Caco-2 (cell line): ENCODE measurements around the gene DNAJB14. TPM values are rescaled to one million over a fixed set of nuclear protein-coding genes. Genes with fewer than 3 reads are reported as not detected.

Experiments
- BruUV-seq: library from RNA; stranded (reverse); fragments of 400-500 nt; replicated peaks from 2 replicates; lab custom pipeline; 2021; lab: Mats Ljungman, UMichigan
- CTCF ChIA-PET: fragments of 300-600 bp; sonication (Branson Sonifier 250); formaldehyde crosslinking; loops from one replicate; lab custom pipeline; 2022; ENCODE audit warnings: antibody characterized with exemption; lab: Charles Lee
- POLR2A ChIA-PET: fragments of 300-600 bp; sonication (Branson Sonifier 250); formaldehyde crosslinking; loops from one replicate; lab custom pipeline; 2022; ENCODE audit warnings: antibody characterized with exemption; lab: Charles Lee
- DNase-seq, 2 experiments: peaks; one replicate each; pipeline versions ENCODE4 v3.0.0 to v3.0.0-alpha.2; 2020 to 2022
- H3K27me3 ChIP-seq: replicated peaks from 2 replicates; pipeline ENCODE4 v1.6.0; 2011; ENCODE audit warnings: low read length; ENCODE audit not compliant: control insufficient read depth, insufficient read depth
- H3K36me3 ChIP-seq: 2 replicates; pipeline ENCODE4 v1.5.1; 2011; ENCODE audit warnings: low read length; ENCODE audit not compliant: control insufficient read depth, insufficient read depth
- H3K4me1 ChIP-seq: fragments of 250-450 bp; sonication (Bioruptor Pico); 2 replicates; pipeline ENCODE4 v1.5.1; 2020; ENCODE audit warnings: mild to moderate bottlenecking
- H3K4me3 ChIP-seq: 2 replicates; pipeline ENCODE4 v1.5.1; 2011; ENCODE audit warnings: low read depth, mild to moderate bottlenecking, control low read depth, low read length
- H3K9me3 ChIP-seq: fragments of 250-450 bp; sonication (Bioruptor Pico); 2 replicates; pipeline ENCODE4 v1.5.1; 2020; ENCODE audit warnings: mild to moderate bottlenecking, moderate library complexity
- H3K27ac Mint-ChIP-seq: one replicate; pipeline ENCODE4 v1.8.0; 2022; ENCODE audit warnings: mixed read lengths; ENCODE audit not compliant: unreplicated experiment
- H3K27me3 Mint-ChIP-seq: one replicate; pipeline ENCODE4 v1.8.0; 2022; ENCODE audit warnings: mixed read lengths; ENCODE audit not compliant: insufficient read depth, unreplicated experiment
- H3K36me3 Mint-ChIP-seq: one replicate; pipeline ENCODE4 v1.8.0; 2022; ENCODE audit warnings: mild to moderate bottlenecking, mixed read lengths; ENCODE audit not compliant: insufficient read depth, unreplicated experiment
- H3K4me1 Mint-ChIP-seq: one replicate; pipeline ENCODE4 v1.8.0; 2022; ENCODE audit warnings: low read depth, mixed read lengths; ENCODE audit not compliant: unreplicated experiment
- H3K4me3 Mint-ChIP-seq: one replicate; pipeline ENCODE4 v1.8.0; 2022; ENCODE audit warnings: mild to moderate bottlenecking, moderate library complexity, mixed read lengths; ENCODE audit not compliant: unreplicated experiment
- H3K9me3 Mint-ChIP-seq: one replicate; pipeline ENCODE4 v1.8.0; 2022; ENCODE audit warnings: mixed read lengths; ENCODE audit not compliant: unreplicated experiment
- intact Hi-C: fragments of 100-400 bp; cut with micrococcal nuclease; formaldehyde crosslinking; loops from one replicate; pipeline ENCODE4 v1.10.0; 2022; ENCODE audit not compliant: unreplicated experiment
- total RNA-seq: library from RNA; stranded (reverse); gene quantifications from 2 replicates; pipeline ENCODE4 v1.2.3, GENCODE V29; 2022
- TF ChIP-seq, protein P1 (sequence below), 2 experiments: fragments of 200-600 bp in 1 of 2; IDR thresholded peaks; 1 replicate in 1 of 2; 2 replicates in 1 of 2; pipeline versions ENCODE4 v1.5.1 to v1.8.0; 2011 to 2022; ENCODE audit warnings: antibody characterized with exemption in 1 of 2, control low read depth in 1 of 2, inconsistent platforms in 1 of 2, low read depth in 1 of 2, low read length in 1 of 2, mild to moderate bottlenecking in 1 of 2, moderate library complexity in 1 of 2; ENCODE audit not compliant: insufficient read depth in 1 of 2, severe bottlenecking in 1 of 2, unreplicated experiment in 1 of 2

The DNAJB14 gene
- total RNA-seq, 1 experiment from 2014 or later: 37.3 TPM

DNA sequence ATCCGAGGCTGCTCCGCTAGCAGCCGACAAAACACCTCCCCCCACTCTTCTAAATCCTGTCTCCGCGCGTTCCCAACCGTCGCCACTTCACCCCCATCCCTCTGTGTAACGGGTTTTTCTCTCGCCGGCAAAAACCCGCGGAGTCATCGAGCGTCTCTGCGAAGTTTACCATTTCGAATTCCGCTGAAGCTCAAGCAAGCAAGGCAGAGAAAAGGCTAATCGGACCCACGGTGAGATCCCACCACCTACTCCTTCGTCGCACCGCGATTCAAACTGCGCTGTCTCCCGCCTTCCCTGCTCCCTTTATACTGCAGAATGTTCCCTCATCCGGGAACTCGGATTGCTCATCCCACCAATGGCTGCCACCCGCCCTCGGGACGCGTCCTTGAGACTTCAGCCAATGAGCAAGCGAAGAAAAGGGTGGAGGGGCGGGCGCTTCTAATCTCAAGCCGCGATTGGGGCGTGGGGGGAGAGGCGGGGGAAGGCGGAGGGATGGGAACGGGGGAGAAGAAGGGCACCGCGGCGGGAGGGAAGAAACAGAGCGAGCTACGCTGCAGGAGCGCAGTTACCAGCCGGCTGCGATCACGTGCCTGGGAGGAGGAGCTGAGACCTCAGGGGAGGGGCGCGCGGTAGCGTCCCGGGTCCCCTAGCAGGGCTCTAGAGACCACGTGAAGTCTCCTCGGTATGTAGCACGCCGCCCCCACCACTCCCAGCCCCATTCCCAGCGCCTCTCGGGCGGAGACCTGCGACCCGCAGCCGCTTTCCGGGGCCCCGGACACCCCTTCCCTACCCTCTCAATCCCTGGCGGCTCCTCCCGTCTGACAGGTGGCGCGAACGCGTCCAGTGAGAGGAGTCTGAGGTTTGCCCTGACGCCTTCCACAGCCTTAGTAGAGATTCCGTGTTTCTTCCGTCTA, 3.8 kb upstream of the DNAJB14 start, which contains the start of gene H2AZ1:
Gene H2AZ1 (minus strand): TSS at position 277 of the 914 bp plus-strand sequence. CDS start 105 bp downstream, at position 172.
- BruUV-seq: no TSS peak
- ChIA-PET POLR2A (interaction anchor here (0.5 to 1.4 kb wide), 6 partner anchors 38 to 222 kb away, joined by 3 to 7 read pairs (median 3); partner anchors contain the start of gene LAMTOR3), CTCF (interaction anchor here (1.2 kb wide), 1 partner anchor 56 kb away, joined by 3 read pairs; the partner anchor contains the start of gene LAMTOR3)
- H3K4me3 Mint-ChIP-seq: no peak within 1 kb of the TSS
- DNase-seq: peak; percentile 97 to 99
- H3K36me3 Mint-ChIP-seq: peaks cover 28% of the 10 kb centered on the region
- H3K9me3 ChIP-seq: no peaks in the 10 kb centered on the region
- H3K27me3 Mint-ChIP-seq: no peaks in the 10 kb centered on the region
- no peaks in the 10 kb centered on the region for H3K27me3 ChIP-seq
- H3K9me3 Mint-ChIP-seq: no peaks in the 10 kb centered on the region
- no peak within 1 kb of the TSS for H3K27ac Mint-ChIP-seq
- TF ChIP-seq, protein P1, sequence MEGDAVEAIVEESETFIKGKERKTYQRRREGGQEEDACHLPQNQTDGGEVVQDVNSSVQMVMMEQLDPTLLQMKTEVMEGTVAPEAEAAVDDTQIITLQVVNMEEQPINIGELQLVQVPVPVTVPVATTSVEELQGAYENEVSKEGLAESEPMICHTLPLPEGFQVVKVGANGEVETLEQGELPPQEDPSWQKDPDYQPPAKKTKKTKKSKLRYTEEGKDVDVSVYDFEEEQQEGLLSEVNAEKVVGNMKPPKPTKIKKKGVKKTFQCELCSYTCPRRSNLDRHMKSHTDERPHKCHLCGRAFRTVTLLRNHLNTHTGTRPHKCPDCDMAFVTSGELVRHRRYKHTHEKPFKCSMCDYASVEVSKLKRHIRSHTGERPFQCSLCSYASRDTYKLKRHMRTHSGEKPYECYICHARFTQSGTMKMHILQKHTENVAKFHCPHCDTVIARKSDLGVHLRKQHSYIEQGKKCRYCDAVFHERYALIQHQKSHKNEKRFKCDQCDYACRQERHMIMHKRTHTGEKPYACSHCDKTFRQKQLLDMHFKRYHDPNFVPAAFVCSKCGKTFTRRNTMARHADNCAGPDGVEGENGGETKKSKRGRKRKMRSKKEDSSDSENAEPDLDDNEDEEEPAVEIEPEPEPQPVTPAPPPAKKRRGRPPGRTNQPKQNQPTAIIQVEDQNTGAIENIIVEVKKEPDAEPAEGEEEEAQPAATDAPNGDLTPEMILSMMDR (IDR thresholded peaks at IDR 0.05; ENCODE audit: insufficient read depth in 1 of 2, low read depth in 1 of 2, low read length in 1 of 2, severe bottlenecking in 1 of 2, unreplicated experiment in 1 of 2): no peak
- H3K4me1 ChIP-seq: peaks cover 16% of the 10 kb centered on the region; the same call in 1 of the 2 replicates
- no peaks in the 10 kb centered on the region for H3K4me1 Mint-ChIP-seq
- H3K36me3 ChIP-seq: no peaks in the 10 kb centered on the region
- intact Hi-C loops: loop anchor here (1.0 kb wide), 3 partner anchors 56 to 387 kb away; partner anchors contain the start of gene LAMTOR3
- H3K4me3 ChIP-seq: peak within 1 kb of the TSS; percentile 72

- peak; percentile 91 to 94 for DNase-seq
- intact Hi-C loops: loop anchor here (1.0 kb wide), 2 partner anchors 55 to 137 kb away; partner anchors contain the start of gene LAMTOR3
- H3K9me3 Mint-ChIP-seq: no peaks in the 10 kb centered on the region
- Histone ChIP-seq H3K27me3 (no peaks in the 10 kb centered on the region), H3K4me1 (peaks cover 16% of the 10 kb centered on the region; the same call in 1 of the 2 replicates), H3K4me3 (peak overlapping the region; percentile 72), H3K36me3 (no peaks in the 10 kb centered on the region), H3K9me3 (no peaks in the 10 kb centered on the region)
- no peaks in the 10 kb centered on the region for H3K27me3 Mint-ChIP-seq
- POLR2A ChIA-PET: interaction anchor here (0.5 to 1.4 kb wide), 4 partner anchors 24 to 228 kb away, joined by 3 to 7 read pairs (median 4); partner anchors contain the start of gene LAMTOR3
- TSS peak; percentile 56 for BruUV-seq
- no peaks in the 10 kb centered on the region for H3K4me1 Mint-ChIP-seq
- H3K36me3 Mint-ChIP-seq: peaks cover 34% of the 10 kb centered on the region
- H3K4me3 Mint-ChIP-seq: no peak overlapping the region
- TF ChIP-seq, protein P1 (IDR thresholded peaks at IDR 0.05; ENCODE audit: insufficient read depth in 1 of 2, low read depth in 1 of 2, low read length in 1 of 2, severe bottlenecking in 1 of 2, unreplicated experiment in 1 of 2): peak; percentile 60 to 86
- CTCF ChIA-PET: interaction anchor here (0.5 to 1.5 kb wide), 5 partner anchors 26 to 386 kb away, joined by 3 to 8 read pairs (median 3); partner anchors contain the start of genes LAMTOR3 and TRMT10A
- no peak overlapping the region for H3K27ac Mint-ChIP-seq
These were observed 2.9 kb upstream of the DNAJB14 start for GRCh38 chr4:99949034-99949998.
